SK-N-SH (cell line): Measurements from ENCODE around the gene PPP2R3C.

Experiments
- CTCF ChIP-seq: fragments of 200-600 bp; sonication (generic); IDR thresholded peaks from 2 replicates; pipeline ENCODE4 v1.6.1; 2017; ENCODE audit warnings: antibody characterized with exemption, mild to moderate bottlenecking, moderate library complexity
- ELF1 ChIP-seq: IDR thresholded peaks from 2 replicates; pipeline ENCODE4 v1.4.0; 2012
- EP300 ChIP-seq, 2 experiments: IDR thresholded peaks; 2 replicates each; pipeline versions ENCODE4 v1.4.0 to v1.6.1; 2012; ENCODE audit warnings: borderline replicate concordance in 1 of 2, low read depth in 1 of 2, low read length in 1 of 2
- FOSL2 ChIP-seq: IDR thresholded peaks from 2 replicates; pipeline ENCODE4 v1.4.0; 2012; ENCODE audit warnings: low read depth, mild to moderate bottlenecking, moderate library complexity, borderline replicate concordance
- FOXJ3 ChIP-seq: sonication (generic); formaldehyde crosslinking; IDR thresholded peaks from 2 replicates; pipeline ENCODE4 v1.5.1; 2020; ENCODE audit warnings: mild to moderate bottlenecking, missing genetic modification reagents
- POLR2AphosphoS5 ChIP-seq: IDR thresholded peaks from 2 replicates; pipeline ENCODE4 v1.6.1; 2012; ENCODE audit warnings: low read depth, low read length
- RAD21 ChIP-seq: IDR thresholded peaks from 2 replicates; pipeline ENCODE4 v1.6.1; 2012; ENCODE audit warnings: mild to moderate bottlenecking, low read length
- RCOR1 ChIP-seq: fragments of 150-350 bp; IDR thresholded peaks from 2 replicates; pipeline ENCODE4 v1.6.1; 2017; ENCODE audit warnings: antibody characterized with exemption, low read length
- REST ChIP-seq: IDR thresholded peaks from 2 replicates; pipeline ENCODE4 v1.6.1; 2012; ENCODE audit warnings: mild to moderate bottlenecking, low read depth, low read length, moderate library complexity
- SMC3 ChIP-seq: IDR thresholded peaks from 2 replicates; pipeline ENCODE4 v1.6.1; 2012; ENCODE audit warnings: low read depth, low read length, improper control_type of control experiment
- TAF1 ChIP-seq: IDR thresholded peaks from 2 replicates; pipeline ENCODE4 v1.6.1; 2012; ENCODE audit warnings: low read depth, mild to moderate bottlenecking, low read length, moderate library complexity, borderline replicate concordance
- ZBTB33 ChIP-seq: IDR thresholded peaks from 2 replicates; pipeline ENCODE4 v1.4.0; 2012; ENCODE audit warnings: low read depth, borderline replicate concordance

GRCh38 chr14:35138585-35138984, 16.8 kb upstream of the PPP2R3C start:
- TF ChIP-seq CTCF (no peak), EP300 (IDR thresholded peaks at IDR 0.05; ENCODE audit: borderline replicate concordance in 1 of 2, low read depth in 1 of 2, low read length in 1 of 2) (no peak), REST (no peak), SMC3 (no peak), FOSL2 (no peak), RCOR1 (no peak), RAD21 (no peak), TAF1 (no peak), FOXJ3 (CRISPR knock-in tag) (no peak), POLR2AphosphoS5 (no peak), ZBTB33 (no peak), ELF1 (no peak)
